Stimulated activated CD4-positive, alpha-beta T cell treated with anti-CD3 and anti-CD28 coated beads, Interleukin-4, amount 100 ng/mL, for 24 hours (primary cell): ENCODE results near the gene ZNF432.
"Not testable (repeated sequence)": the region's sequence is repeated elsewhere in the genome, so short reads cannot be mapped to it uniquely, and the experiment has no call there.

Source experiments
- DNase-seq: peaks from one replicate; pipeline ENCODE4 v3.0.0-alpha.2; 2020

ZNF432 gene

DNA sequence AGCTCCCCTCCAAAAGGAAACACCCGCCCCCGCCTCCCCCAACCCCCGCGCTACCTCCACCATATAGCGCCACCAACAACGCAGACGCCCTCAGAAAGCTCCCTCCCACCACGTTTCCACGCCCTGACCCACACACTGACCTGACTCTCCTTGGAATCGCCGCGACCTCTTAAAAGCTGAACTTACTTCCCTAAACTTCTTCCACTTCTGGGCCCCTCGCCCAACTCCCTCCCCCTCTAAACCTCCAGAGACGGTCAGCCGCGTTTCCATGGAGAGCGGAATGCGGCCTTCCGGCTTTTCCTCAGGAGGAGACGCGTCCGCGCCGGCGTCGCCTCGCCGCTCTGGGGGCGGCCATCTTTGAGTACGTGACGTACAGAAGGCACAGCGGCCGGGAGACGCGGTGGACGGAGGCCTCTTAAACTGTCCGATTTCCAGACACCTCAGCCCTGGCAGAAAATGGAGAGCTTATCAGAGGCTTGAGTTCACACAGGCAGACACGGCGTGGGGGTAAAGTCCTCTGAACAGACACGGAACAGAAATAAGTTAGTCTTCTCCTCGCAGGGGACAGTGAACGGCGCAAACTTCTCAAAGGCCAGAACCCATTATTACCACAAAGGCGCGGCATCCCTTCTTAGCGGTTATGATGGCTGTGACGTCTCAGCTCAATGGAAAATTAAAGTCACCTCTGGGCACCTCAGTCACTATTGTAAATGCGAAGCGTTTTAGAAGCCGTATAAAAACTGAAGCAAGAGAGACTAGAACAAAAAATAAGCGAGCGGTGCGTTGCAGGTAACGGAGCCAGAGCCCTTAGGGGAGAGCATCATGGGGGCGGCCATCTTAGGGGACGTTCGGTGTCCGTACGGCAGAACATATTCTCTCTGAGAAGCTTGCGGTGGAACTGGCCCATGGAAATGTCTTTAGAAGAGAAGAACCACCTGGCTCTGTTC, at the start of gene ZNF432:
TSS of gene ZNF432 (minus strand) at position 284 of the 947 bp plus-strand sequence. CDS start 1,970 bp downstream, outside the sequence.
- peak; percentile 81 for DNase-seq

DNA sequence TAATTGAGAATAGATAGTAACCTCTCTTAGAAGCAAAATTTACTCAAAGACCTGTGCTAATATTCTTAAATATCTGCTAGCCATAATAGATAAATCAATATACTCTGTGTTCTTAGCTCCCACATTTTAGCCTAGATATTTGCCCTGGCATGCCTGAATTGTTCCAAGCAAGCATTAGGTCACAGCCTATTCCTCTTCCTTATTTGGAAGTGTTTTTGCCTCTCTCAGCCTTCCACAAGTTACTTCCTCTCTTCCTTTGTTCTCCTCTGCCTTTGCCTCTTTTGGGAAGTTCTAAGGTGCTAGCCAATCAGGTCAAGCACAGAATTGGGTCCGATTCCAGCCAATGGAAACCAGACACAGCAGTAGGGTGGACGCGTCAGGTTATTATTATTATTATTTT, 47.8 kb upstream of the ZNF432 start:
- not testable (repeated sequence) for DNase-seq

DNA sequence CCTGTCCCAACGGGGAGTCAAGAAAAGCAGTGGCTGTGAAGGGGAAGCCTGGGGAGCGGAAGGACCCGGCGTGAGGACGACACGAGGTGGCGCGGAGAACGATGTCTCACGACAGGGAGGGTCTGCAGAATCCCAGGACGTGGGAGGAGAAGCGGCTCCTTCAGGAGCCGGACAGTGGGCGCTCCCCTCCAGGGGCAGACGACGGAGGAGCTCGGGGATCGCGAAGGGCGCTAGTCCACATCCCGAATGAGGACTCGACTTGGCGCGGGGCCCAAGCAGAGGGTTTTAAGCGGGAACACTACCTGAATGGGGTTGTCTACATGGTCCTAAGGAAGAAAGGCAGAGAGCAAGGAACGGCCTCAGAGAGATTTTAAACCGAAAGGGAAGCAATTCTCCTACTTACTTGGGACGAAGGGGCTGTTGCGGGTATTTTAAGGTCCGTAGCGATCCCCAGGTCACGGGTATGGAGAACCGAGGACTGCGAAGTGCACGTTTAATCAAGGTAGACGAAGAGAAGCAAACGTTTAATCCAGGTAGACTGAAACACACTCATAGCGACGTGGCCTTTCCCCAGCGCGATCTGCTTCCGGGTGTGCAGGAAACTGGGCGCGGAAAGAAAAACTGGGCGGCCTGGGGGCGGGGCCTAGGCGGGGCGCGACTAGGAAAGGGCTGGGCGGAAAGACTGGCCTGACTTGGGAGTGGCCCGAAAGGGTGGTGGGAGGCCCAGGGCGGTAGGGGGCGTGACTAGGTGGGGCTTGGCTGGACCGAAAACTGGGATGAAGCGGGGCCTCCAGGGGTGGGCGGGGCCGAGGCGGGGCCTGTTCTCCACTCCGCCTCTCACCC, 46.8 kb upstream of the ZNF432 start, which contains the start of gene ZNF841:
TSS of gene ZNF841 (minus strand) at position 594 of the 843 bp plus-strand sequence. CDS start 10,964 bp downstream, outside the sequence.
- peak; percentile 87 for DNase-seq

DNA sequence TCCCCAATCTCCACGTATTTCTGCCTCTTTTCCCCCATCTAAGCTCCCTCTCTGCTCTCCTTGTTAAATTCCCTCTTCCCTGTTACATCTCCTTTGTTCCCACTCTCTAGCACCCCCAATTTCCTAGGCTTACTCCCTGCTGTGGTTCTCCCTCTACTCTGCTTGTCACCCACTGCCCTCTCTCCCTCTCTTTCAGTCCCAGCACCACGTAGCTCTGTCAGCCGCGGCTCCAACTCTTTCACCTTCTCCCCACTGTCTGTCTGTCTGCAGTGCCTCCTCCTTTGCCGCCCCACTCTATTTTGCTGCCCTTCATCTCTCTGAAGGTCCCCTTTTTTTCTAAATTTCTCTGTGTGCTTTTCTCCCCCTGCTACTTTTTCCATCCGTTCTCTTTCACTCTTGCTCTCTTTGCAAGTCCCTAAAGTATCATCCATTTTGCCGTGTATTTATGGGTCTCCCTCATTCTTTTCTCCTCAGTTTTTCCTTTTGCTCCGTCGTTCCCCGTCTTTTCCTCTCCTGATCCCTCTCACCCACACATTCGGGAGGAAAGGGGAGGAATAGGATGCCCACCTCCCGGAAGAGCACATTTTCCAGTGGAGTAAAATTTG, 46.0 kb upstream of the ZNF432 start:
- no peak for DNase-seq

DNA sequence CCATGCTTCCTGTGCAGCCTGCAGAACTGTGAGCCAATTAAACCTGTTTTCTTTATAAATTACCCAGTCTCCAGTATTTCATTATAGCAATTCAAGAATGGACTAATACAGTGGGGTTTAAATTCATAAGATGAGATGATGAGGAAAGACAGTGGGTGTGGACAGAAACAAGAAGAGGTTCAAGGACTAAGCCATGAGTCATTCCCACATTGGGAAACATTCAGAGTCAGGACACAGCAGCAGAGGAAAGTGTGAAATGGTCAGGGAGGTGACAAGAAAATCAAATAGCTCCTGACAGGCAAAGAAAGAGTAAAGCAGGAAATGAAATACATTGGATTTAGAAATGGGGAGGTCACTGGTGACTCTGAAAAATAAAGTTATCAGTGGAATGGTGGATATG, 37.8 kb upstream of the ZNF432 start:
- no peak for DNase-seq

DNA sequence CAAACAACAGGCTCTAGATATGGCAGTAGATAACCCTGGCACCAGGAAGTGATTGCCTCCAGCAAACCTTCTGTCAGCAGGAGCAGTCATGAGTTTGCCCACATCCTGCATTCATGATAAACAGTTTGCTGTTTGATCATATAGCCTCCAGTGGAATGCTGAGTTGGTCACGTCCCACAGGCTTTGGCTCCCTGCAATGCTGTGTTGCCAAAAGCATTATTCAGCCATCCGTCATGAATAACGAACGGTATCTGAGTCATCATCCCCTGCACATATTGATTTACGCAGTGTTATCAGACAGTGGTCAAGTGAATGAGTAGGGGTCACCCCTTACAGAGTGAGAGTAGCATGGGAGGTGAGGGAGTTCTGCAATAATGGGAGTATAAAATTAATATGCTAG, 21.9 kb upstream of the ZNF432 start:
- DNase-seq = no peak

DNA sequence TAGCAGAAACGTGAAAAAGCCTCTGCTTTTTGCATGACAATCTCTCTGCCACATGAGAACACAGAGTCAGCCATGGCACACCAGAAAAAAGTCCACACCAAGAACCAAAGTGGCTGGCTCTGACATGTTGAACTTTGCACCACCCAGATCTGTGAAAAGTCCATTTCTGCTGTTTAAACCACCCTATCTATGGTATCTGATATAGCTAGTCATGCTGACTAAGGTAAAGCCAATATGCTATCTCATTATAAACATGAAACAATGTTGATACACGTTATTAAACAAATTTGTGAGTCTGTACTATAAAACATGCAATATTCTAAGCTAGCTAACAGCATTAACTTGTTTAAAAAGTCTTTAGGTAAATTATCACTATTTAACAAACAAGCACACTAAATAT, 21.0 kb upstream of the ZNF432 start:
- DNase-seq = no peak

DNA sequence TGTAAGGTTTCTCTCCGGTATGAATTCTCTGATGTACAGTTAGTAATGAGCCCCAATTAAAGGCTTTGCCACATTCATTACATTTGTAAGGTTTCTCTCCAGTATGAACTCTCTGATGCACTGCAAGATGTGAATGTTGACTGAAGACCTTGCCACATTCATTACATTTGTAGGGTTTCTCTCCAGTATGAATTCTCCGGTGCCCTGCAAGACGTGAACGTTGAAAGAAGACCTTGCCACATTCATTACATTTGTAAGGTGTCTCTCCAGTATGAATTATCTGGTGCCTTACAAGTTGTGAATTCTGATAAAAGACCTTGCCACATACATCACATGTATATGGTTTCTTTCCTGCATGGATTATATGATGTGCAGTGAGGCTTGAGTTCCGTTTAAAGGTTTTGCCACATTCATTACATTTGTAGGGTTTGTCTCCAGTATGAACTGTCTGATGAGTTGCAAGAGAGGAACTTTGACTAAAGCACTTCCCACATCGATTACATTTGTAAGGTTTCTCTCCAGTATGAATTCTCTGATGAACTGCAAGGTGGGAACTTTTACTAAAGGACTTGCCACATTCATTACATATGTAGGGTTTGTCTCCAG, 17.7 kb upstream of the ZNF432 start:
- no peak for DNase-seq

DNA sequence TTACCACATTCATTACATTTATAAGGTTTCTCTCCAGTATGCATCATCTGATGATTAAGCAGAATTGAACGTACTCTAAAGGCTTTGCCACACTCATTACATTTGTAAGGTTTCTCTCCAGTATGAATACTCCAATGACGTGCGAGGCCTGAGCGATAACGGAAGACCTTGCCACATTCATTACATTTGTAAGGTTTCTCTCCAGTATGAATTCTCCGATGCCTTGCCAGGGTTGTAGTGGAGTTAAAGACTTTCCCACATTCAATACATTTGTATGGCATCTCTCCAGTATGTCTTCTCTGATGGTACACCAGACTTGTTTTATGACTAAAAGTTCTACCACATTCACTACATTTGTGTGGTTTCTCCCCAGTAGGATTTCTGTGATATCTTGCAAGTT, 16.8 kb upstream of the ZNF432 start:
- no peak for DNase-seq

DNA sequence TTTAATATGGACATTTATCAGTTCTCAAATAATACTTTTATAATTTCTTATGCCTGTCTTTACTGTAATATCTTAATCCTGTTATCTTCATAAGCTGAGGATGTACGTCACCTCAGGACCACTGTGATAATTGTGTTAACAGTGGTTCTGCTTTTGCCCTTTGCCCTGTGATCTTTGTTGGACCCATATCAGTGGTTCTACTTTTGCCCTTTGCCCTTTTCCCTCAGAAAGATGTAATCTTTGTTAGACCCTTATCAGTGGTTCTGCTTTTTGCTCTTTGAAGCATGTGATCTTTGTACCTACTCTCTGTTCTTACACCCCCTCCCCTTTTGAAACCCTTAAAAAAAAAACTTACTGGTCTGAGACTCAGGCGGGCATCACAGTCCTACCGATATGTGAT, 7.8 kb upstream of the ZNF432 start:
- DNase-seq = not testable (repeated sequence)

DNA sequence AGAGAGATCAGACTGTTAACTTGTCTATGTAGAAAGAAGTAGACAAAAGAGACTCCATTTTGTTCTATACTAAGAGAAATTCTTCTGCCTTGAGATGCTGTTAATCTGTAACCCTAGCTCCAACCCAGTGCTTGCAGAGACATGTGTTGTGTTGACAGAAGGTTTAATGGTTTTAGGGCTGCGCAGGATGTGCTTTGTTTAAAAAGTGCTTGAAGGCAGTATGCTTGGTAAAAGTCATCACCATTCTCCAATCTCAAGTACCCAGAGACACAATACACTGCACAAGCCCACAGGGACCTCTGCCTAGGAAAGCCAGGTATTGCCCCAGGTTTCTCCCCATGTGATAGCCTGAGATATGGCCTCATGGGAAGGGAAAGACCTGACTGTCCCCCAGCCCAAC, 3.1 kb upstream of the ZNF432 start:
- DNase-seq = not testable (repeated sequence)

DNA sequence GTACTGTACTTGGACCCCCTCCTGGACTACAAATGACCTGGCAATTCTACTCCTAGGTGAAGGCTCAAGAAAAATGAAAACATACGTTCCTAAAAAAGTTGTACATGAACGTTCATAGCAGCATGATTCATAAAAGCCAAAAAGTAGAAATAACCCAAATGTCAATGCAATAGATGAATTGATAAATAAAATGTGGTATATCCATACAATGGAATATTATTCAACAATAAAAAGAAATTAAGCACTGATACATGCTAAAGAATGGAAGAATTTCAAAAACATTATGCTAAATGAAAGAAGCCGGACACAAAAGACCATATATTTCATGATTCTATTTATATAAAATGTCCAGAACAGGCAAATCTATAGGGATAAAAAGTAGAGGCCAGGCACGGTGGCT, 9.5 kb downstream of the ZNF432 start:
- no peak for DNase-seq

DNA sequence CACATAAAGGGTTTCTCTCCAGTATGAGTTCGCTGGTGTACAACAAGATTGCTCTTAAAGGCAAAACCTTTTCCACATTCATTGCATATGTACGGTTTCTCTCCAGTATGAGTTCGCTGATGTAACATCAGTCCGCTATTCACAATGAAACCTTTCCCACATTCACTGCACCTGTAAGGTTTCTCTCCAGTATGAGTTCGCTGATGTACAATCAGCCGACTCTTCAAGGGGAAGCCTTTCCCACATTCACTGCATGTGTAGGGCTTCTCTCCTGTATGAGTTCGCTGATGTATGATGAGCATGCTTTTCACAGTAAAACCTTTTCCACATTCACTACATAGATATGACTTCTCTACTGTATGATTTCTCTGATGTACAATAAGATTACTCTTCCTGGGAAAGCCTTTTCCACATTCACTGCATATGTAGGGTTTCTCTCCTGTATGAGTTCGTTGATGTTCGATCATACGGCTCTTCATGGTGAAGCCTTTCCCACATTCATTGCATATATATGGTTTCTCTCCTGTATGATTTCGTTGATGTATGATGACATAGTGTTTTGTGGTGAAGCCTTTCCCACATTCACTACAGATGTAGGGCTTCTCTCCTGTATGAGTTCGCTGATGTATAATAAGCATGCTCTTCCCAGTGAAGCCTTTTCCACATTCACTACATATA, 14.4 kb downstream of the ZNF432 start:
- DNase-seq = no peak

DNA sequence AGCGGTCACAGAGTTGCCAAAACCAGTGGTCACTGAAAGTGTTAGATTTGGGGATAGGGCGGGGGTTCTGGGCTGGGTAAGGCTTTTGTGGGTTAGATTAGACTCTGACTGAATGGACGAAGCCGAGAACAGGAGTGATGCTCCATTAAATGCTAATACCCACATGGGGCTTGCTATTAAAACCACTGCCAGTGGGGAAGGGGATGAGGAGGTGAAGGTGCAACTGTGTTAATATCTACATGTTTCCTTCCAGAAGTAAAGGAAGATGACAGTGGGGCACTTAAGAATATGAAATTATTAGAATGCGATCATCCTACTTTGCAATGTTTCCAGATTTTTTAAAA, 19.9 kb downstream of the ZNF432 start:
- no peak for DNase-seq

DNA sequence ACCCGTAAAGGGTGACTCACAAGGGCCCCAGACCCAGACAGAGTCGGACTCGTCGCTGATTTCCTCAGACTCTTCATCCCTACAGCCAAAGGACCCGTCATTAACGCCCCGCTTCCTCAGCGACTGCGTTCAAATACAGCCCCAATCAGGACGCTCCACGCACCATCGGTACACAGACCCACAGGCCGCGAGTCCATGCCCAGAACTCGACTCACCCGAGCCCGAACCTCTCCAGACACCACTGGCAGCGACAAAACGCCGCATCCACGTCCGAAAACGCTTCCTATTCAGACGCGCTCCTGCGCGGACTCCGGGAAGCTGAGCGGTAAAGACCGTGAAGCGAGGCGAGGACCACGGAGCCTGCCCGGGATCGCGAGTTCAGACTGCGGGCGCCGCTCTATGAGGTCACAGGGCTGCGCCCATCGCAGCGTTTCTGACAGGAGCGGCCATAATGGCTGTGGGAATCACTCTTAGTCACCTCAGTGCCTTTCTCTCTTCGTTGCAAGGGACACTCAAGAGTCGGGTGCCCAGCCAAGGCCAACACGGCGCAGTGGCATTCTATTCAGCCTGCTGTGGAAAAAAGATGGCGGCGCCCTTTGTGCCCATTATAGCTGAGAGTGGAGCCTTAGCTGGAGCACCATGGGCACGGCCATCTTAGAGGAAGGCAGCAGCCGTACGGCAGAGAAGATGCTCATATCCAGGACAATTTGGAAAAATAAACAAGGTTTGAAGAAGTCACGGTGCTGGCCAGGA, 20.4 kb downstream of the ZNF432 start, which contains the start of gene ZNF614:
TSS of gene ZNF614 (minus strand) at position 353 of the 753 bp plus-strand sequence. CDS start 2,634 bp downstream, outside the sequence.
- DNase-seq = peak; percentile 84

DNA sequence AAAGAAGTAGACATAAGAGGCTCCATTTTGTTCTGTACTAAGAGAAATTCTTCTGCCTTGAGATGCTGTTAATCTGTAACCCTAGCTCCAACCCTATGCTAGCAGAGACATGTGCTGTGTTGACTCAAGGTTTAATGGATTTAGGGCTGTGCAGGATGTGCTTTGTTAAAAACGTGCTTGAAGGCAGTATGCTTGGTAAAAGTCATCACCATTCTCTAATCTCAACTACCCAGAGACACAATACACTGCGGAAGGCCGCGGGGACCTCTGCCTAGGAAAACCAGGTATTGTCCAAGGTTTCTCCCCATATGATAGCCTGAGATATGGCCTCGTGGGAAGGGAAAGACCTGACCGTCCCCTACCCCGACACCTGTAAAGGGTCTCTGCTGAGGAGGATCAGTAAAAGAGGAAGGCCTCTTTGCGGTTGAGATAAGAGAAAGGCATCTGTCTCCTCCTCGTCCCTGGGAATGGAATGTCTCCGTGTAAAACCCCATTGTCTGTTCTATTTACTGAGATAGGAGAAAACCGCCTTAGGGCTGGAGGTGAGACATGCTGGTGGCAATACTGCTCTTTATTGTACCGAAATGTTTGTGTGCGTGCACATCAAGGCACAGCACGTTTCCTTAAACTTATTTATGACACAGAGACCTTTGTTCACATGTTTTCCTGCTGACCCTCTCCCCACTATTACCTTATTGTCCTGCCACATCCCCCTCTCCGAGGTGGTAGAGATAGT, 22.2 kb downstream of the ZNF432 start:
- DNase-seq = not testable (repeated sequence)

DNA sequence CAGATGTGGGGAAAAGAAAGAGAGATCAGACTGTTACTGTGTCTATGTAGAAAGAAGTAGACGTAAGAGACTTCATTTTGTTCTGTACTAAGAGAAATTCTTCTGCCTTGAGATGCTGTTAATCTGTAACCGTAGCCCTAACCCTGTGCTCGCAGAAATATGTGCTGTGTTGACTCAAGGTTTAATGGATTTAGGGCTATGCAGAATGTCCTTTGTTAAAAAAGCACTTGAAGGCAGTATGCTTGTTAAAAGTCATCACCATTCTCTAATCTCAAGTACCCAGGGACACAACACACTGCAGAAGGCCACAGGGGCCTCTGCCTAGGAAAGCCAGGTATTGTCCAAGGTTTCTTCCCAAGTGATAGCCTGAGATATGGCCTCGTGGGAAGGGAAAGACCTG, 24.2 kb downstream of the ZNF432 start:
- not testable (repeated sequence) for DNase-seq

DNA sequence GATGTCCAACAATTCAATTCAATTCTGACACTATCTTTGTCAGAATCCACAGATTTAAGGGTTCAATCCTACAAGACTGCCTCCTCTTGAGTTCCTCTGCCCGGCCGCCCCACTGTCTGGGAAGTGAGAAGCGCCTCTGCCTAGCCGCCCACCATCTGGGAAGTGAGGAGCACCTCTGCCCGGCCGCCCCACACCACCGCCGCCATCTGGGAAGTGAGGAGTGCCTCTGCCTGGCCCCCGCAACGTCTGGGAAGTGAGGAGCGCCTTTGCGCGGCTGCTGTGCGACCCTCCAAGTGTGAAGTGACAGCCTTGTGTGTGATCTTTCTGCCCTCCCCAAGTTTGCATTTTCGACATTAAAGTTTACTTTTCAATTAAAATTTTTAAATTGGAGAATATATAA, 26.4 kb downstream of the ZNF432 start:
- no peak for DNase-seq

DNA sequence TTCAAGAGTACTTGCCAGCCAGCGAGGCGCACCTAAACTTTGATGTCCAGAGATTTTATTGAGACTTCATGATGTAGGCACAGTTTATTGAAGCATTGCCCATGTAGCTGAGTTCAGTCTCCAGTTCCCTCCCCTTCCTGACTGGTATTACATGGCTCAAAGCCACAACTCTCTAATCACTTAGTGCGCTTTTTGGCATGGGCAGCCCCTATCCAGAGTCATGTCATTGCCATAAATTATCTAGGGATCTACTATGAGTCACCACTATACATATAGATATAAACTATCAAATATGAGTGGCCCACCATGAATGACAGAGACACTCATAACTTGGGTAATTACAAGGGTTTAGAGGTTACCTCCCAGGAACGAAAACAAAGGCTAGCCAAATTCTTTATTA, 28.1 kb downstream of the ZNF432 start:
- DNase-seq = no peak

DNA sequence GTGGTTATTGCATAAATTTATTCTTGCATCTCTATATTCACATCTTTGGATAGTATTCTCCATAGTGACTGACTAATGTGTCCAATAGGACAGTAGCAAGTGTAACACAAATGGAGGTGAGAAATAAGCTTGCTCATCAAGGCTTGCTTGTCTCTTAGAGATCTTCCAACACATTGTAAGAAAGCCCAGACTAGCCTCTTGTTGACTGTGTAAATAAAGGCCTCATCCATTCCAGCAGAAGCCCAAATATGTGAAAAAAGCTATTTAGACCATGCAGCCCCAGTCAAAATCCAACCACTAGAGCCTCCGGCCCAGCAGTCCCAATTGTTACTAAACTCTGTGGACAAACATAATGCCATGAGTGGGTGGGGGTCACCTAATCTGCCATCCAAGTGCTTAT, 38.0 kb downstream of the ZNF432 start:
- DNase-seq = no peak
